ENCODE results near the gene ARHGAP44.

DNA sequence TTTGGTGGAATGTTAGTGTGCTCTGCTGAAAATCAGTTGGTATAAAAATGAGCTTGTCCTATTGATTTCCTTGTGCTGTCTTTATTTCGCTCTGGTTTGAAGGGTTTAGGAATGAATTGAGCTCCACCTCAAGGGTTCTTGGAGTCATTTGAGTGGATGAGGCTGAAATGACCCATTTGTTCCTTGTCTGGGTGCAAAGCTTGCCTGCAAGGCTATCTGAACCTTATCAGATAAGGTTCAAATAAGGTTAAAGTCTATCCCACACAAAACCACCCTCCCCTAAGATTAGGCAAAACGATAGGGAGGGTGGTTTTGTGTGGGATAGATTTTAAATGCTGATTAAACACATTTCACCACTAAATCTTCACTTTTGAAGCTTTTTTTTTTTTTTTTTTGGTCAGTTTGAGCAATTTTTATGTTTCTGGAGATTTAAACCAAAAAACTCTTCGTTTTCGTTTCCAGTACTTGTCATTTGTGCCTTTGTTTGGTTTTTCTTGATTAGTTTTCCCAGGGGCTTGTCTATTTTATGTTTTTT lies 62.7 kb downstream of the ARHGAP44 start:
- TF ChIP-seq ZNF274 (IDR thresholded peaks at IDR 0.05; ENCODE audit: borderline replicate concordance, extremely low read depth, low read length): no peak
- TF ChIP-seq POLR2A (IDR thresholded peaks at IDR 0.05; ENCODE audit: control extremely low read depth in 1 of 2, low read depth in 2 of 2, low read length in 2 of 2): no peak
- TF ChIP-seq, protein P1, sequence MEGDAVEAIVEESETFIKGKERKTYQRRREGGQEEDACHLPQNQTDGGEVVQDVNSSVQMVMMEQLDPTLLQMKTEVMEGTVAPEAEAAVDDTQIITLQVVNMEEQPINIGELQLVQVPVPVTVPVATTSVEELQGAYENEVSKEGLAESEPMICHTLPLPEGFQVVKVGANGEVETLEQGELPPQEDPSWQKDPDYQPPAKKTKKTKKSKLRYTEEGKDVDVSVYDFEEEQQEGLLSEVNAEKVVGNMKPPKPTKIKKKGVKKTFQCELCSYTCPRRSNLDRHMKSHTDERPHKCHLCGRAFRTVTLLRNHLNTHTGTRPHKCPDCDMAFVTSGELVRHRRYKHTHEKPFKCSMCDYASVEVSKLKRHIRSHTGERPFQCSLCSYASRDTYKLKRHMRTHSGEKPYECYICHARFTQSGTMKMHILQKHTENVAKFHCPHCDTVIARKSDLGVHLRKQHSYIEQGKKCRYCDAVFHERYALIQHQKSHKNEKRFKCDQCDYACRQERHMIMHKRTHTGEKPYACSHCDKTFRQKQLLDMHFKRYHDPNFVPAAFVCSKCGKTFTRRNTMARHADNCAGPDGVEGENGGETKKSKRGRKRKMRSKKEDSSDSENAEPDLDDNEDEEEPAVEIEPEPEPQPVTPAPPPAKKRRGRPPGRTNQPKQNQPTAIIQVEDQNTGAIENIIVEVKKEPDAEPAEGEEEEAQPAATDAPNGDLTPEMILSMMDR (IDR thresholded peaks at IDR 0.05; ENCODE audit: control extremely low read depth in 1 of 3, insufficient read depth in 1 of 3, low read depth in 1 of 3, low read length in 3 of 3): no peak
- no peak for TF ChIP-seq KDM1A (IDR thresholded peaks at IDR 0.05; ENCODE audit: borderline replicate concordance, low read length)
- no peak for TF ChIP-seq EGR1 (IDR thresholded peaks at IDR 0.05; ENCODE audit: borderline replicate concordance, low read depth, low read length)

Measured in H1 (cell line).